Stimulated activated CD4-positive, alpha-beta T cell treated with anti-CD3 and anti-CD28 coated beads, Interleukin-2, amount 100 ng/mL, for 48 hours (primary cell): Measurements from ENCODE around the gene DENND1A.

ENCODE experiments used
- DNase-seq, 2 donors: peaks; one replicate each; pipeline ENCODE4 v3.0.0-alpha.2; 2020

The DENND1A gene

GRCh38 chr9:123717581-123718175, 212.2 kb downstream of the DENND1A start:
- DNase-seq: no peak

DNA sequence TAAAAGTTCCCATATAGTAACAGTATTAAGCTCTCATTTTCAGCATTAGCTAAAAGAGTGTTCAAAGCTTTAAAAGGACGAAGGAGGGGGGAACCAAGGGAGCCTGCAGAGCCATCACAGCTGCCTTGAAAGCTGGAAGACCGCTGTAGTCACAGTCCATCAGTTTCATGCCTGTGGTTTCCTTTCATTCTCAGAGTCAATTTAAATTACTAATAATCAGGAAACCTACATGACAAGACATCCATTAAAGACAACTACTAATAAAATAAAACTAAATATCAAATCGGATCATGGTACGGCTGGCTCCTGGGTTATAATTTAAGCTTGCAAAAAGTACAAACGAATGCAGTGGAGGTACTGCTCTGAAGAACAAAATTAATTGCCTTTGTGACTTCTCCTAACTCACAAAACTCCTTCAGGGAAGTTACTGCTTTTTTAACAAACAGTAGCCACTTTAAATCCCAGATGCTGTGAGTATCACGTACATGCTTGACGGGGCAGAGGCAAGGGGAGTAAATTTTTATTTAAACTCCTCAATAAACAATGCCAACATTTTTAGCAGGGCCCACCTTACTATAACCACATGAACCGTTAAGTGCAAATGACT, 213.5 kb downstream of the DENND1A start:
- no peak for DNase-seq

DNA sequence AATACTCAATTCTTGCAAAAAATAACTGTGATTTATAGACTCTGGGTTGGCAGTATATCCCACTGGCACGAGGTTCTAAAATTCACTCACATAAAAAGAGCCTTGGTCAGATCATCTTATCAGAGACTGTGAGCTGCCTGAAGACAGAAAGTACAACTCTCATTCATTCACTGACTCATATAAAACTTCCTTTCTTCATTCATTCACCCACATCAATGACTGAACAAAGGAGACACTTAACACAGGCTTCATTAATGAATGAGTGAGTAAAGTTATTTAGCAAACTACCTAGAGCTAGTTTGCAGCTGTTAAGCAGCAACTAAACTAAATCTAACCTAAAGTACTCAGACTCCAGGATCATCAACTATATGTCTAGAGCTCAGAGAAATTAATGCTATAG, 214.7 kb downstream of the DENND1A start:
- DNase-seq: no peak

- DNase-seq: no peak
Observed at GRCh38 chr9:123713282-123713681, 216.6 kb downstream of the DENND1A start.

DNA sequence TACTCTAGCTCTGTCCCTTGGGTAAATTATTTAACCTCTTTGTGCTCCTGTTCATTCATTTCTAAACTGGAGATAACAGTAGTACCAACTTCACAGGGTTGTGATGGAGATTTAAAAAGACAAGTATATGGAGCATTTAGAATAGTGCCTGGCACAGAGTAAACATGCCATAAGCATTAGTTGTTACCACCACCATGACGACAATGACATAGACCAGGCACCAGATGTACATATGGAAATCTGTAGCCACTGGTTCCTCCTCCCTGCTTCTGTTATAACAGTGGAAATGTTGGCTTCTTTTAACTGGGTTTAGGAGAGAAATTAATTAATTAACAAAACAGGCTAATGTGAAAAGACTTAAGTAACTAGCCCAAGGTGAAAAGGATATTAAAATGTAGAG, 217.5 kb downstream of the DENND1A start:
- DNase-seq: no peak

- DNase-seq: no peak
Observed at GRCh38 chr9:123710299-123710698, 219.6 kb downstream of the DENND1A start.

- no peak for DNase-seq
Observed at GRCh38 chr9:123702483-123702882, 227.4 kb downstream of the DENND1A start.

DNA sequence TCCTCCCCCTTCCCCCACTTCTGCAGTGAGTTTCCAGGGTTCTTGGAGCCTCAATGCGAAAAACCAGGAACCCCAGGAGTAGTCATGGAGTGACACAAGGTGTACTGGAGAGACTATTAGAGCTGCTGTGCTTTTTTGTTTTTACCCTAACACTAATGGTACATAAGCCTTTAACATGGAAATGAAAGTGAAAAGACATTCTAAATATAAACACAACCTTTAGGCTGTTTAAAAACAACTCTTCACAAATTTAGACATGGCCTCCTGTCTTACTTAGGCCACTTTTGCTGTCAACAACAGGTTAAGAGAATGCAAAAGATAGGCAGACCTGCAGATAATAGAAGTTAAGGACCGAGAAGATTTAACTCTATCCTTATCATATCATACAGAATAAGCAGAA, 232.2 kb downstream of the DENND1A start:
- no peak for DNase-seq

GRCh38 chr9:123696476-123696875, 233.4 kb downstream of the DENND1A start:
- DNase-seq: no peak

GRCh38 chr9:123695386-123695785, 234.5 kb downstream of the DENND1A start:
- DNase-seq: no peak

GRCh38 chr9:123691765-123692303, 238.1 kb downstream of the DENND1A start:
- DNase-seq: no peak

DNA sequence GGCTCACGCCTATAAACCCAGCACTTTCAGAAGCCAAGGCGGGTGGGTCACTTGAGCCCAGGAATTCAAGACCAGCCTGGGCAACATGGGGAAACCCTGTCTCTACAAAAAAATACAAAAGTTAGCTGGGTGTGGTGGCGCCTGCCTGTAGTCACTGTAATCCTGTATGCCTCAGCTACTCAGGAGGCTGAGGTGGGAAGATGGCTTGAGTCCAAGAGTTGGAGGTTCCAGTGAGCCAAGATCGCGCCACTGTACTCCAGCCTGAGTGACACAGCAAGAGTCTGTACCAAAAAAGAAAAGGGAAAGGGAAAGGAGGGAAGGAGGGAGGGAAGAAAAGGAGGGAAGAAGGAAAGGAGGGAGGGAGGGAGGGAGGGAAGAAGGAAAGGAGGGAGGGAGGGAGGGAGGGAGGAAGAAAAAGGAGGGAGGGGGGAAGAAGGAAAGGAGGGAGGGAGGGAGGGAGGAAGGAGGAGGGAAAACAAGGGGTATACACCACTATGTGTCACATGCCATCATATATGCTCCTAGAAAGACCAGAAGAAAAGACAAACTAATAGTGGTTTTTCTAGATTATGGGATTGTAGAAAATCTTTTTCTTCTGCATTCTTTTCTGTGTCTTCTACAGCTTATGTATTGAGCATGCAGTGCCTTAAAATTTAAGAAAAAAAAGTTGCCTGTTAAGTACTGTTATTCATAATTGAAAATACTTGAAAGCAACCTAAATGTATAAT, 240.1 kb downstream of the DENND1A start:
- no peak for DNase-seq

DNA sequence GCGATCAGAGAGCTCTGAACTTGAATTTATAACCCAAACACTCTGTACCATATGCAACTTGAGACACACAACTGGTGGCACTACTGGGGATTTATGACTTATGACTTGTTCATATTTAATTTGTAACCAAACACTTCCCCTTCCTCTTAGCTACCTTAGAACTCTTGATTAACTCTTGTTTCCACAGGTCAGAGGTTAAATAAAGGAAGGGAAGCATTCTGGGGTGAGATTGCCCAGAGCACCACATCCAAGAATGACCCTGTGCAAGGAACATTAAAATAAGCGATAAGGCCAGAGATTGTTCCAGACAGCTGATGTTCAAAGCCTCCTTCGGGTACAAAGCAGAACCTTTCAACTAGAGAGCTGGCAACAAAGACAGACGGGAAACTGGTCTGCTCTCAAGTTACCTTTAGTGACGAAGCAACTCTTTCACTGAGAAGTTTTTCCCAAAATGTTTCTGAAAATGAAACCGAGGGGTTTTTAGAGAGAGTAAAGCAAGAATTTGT, 242.6 kb downstream of the DENND1A start:
- no peak for DNase-seq

GRCh38 chr9:123686829-123687192, 243.1 kb downstream of the DENND1A start:
- no peak for DNase-seq

GRCh38 chr9:123686131-123686828, 243.6 kb downstream of the DENND1A start:
- DNase-seq: no peak

DNA sequence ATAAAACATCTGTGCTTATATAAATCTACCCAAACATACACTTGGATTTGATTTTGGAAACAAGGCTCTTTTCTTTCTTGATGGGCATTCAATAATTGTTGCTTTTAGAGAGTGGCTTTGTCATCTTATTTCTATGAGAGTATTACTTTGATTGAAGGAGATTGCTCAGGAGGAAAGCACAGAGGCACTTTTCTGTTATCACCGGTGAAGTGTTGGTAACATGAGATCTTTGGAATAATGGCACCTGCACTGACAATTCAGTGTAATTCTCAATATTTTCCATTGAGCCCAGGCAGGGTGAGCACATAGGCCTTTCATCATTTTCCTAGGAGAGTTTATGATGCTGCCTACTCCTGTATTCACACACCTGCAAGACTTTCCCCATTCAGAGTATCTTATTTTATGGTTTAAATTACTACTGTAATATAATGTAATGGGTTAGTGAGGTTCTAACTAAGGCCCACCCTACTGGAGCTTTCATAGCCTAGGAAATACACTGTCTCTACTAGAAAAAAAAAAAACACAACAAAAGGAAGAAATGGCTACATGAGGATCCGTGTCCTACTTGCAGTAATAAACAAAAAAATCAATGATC, 244.3 kb downstream of the DENND1A start:
- DNase-seq: no peak

- no peak for DNase-seq
Observed at GRCh38 chr9:123684393-123685149, 245.4 kb downstream of the DENND1A start.

GRCh38 chr9:123682746-123683145, 247.2 kb downstream of the DENND1A start:
- no peak for DNase-seq

DNA sequence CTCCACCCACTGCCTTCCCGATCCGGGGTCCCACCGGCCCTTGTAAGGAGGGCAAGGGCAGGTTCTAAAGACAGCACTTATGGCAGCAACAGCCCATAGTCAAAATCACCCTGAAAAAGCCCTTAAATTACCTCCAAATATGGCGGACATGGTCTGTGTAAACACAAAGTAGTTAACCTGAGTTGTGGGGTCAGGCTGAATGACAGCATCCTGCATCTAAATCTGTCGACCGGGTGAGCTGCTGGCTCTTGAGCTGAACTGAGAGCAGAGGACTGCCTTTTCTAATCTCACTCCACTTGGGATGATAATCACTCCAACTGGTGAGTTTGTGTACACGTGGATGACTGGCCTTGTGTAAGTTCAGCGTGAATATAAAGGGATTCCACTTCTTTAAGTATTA, 249.6 kb downstream of the DENND1A start:
- no peak for DNase-seq

DNA sequence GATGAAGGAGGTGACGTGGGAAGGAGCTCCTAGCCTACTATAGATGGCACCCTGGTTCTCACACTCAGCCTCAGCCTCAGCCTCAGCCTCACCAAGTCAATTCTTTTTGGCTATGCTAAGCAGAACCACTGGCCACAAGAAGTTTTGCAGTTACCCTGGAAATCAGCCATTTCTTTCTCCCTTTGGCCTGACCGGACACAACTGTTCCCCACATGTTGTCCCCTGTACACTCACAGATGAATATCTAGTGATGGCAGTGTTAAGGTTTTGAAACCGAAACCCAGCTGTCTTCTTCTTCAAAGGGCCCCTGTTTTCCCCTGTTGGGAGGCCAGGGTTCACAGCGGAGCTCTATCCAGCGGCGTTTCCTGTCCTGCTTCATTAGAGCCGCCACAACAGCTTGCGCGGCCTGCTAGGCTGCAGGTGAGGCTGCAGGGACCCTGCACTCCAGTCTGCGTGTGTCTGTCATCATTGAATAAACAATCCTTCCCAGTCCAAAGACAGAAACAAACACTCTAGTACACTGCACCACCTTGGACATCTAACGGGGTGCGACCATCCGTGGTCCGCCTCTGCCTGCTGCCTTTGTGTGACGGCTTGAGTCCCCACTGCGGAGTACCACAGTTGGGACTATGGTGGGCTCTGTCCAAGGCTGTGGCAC, 250.5 kb downstream of the DENND1A start:
- no peak for DNase-seq

DNA sequence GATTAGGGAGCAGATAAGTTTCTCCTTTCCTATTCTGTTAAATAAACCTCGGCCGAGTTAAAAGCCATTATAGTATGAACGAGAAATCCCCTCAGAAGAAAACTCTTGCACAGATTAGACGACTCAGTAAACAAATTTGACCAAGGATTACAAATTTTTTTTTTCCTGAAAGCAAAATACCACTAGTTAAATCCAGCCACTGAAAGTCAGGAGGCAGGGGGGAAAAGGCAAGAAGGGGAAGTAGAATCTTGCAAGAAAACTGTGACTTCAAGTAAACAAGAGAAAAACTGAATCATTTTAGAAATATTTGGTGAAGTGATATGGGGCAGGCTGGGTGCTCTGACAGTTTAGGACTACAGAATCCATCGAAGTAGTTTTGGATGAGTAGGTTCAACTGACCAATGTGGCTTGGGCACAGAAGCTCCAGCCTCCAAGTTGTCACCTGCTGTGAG, 251.0 kb downstream of the DENND1A start:
- no peak for DNase-seq
